Suprapubic skin (tissue), 3 donors: ENCODE measurements around the gene GPR37L1.

Experiments
- POLR2A ChIP-seq, 2 donors: fragments of 450-650 bp; IDR thresholded peaks; one replicate each; pipeline ENCODE4 v1.6.1; 2017; ENCODE audit warnings: antibody characterized with exemption in 2 of 2, mild to moderate bottlenecking in 2 of 2, moderate library complexity in 2 of 2
- TF ChIP-seq, protein P1 (sequence below), 2 donors: fragments of 200-600 bp in 1 of 2; fragments of 450-650 bp in 1 of 2; sonication (generic) in 1 of 2; IDR thresholded peaks; one replicate each; pipeline ENCODE4 v1.5.1; 2016 to 2019; ENCODE audit warnings: antibody characterized with exemption in 2 of 2, mild to moderate bottlenecking in 1 of 2, moderate library complexity in 1 of 2

DNA sequence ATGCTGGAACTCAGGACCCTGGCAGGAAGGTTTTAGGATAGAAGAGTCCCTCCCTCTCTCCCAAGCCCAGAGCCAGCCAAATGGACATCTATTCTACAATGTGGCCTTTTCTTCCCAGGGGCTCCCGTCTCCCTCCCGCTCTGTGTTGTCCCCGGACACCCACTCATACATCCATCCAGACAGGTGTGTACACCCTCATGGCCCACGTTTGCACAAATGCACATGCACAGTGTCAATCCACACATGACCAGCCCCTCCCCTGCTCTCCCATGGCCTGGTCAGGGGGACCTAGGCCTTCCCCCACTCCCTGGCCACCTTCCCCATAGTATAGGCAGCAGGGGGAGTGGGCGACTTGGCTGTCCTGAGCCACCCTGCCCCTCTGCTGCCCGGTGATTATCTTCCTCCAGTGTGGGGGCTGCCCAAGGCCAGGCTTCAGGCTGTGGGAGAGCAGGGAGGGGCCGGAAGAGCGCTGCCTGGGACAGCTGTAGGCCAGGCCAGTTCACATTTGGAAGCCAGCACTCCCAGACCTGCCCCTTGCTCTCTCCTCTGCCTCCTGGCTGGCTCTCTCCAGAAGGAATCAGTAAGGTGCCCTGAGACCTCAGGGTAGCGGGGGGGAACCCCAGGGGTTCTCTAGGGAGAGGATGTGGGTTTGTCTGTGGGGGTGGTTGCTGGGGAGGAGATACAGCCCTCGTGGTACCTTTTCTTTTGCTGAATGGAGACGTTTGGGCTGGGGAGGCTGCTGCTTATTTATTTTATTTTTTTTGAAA, 41.7 kb downstream of the GPR37L1 start:
- TF ChIP-seq, protein P1, sequence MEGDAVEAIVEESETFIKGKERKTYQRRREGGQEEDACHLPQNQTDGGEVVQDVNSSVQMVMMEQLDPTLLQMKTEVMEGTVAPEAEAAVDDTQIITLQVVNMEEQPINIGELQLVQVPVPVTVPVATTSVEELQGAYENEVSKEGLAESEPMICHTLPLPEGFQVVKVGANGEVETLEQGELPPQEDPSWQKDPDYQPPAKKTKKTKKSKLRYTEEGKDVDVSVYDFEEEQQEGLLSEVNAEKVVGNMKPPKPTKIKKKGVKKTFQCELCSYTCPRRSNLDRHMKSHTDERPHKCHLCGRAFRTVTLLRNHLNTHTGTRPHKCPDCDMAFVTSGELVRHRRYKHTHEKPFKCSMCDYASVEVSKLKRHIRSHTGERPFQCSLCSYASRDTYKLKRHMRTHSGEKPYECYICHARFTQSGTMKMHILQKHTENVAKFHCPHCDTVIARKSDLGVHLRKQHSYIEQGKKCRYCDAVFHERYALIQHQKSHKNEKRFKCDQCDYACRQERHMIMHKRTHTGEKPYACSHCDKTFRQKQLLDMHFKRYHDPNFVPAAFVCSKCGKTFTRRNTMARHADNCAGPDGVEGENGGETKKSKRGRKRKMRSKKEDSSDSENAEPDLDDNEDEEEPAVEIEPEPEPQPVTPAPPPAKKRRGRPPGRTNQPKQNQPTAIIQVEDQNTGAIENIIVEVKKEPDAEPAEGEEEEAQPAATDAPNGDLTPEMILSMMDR (IDR thresholded peaks at IDR 0.05): no peak
- TF ChIP-seq POLR2A (IDR thresholded peaks at IDR 0.05): no peak
